ENCODE data around the gene YY1. TPM values are rescaled to one million over a fixed set of nuclear protein-coding genes. Genes with fewer than 3 reads are reported as not detected.
A peak's percentile ranks its signal among the peaks of the same experiment; 100 is the strongest.

YY1 gene
- total and polyA plus RNA-seq, 2 of the 4 experiments (the other 2 are of a cell fraction), result 21.7 to 29.9 TPM

DNA sequence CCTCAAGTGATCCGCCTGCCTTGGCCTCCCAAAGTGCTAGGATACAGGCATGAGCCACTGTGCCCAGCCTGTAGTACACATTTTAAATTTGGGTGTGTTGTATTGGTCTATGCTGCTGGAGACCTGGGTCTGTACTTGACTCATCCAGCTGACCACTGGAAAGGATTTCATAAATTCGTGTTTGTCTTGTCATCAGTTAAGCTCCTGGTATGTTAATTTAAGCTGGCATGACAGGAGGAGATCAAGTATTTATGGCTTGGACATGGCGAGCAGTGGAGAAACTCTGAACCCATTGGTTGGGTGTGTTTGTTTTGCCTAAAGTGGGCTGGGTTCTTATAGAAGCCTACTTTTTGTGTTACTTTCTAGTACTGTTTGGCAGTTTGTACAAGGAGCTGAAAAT is 24.2 kb downstream of the YY1 start:
- DNase-seq (no peak), ATAC-seq (ENCODE audit: low read depth) (peak; percentile 73)
- no peak overlapping the region for H2AK9ac ChIP-seq (replicated peaks; ENCODE audit: low read depth, low read length, poor library complexity)
- H2AK5ac ChIP-seq (ENCODE audit: low read depth, low read length), result no peak overlapping the region; the same call in 1 of the 2 replicates
- POLR2A ChIA-PET (ENCODE audit: unreplicated experiment), result no interaction called here
- CTCF ChIA-PET, result interaction anchor here (0.9 to 1.3 kb wide), 2 partner anchors 17 to 23 kb away, joined by 4 to 5 read pairs; no protein-coding TSS in a partner anchor
- no peak overlapping the region for H3K56ac ChIP-seq (ENCODE audit: extremely low read depth, insufficient read depth, low read length)
- no TSS peak for BruUV-seq (replicated peaks)
- peaks cover 16% of the 10 kb centered on the region for H3K9me1 ChIP-seq (ENCODE audit: insufficient read depth, low read length)
- no peak overlapping the region; the same call in 1 of the 2 replicates for H3K27ac ChIP-seq (ENCODE audit: insufficient read depth, low read length)
- H3K9me3 ChIP-seq (ENCODE audit: control insufficient read depth, insufficient read depth, low read length), result no peaks in the 10 kb centered on the region
- no peak overlapping the region for H2BK15ac ChIP-seq (ENCODE audit: low read depth, low read length)
- peaks cover 94% of the 10 kb centered on the region for H4K20me1 ChIP-seq (ENCODE audit: insufficient read depth, low read length)
- no peak overlapping the region for H2BK20ac ChIP-seq (ENCODE audit: low read depth, low read length)
- H3K14ac ChIP-seq (replicated peaks; ENCODE audit: low read depth, low read length), result no peak overlapping the region
- H4K91ac ChIP-seq (ENCODE audit: insufficient read depth, low read depth, low read length), result no peak overlapping the region
- in situ Hi-C loops (cut with MboI; ENCODE audit: low sequenced_read_pairs), result no loop called here
- H2AFZ ChIP-seq (replicated peaks; ENCODE audit: low read length, poor library complexity), result no peak overlapping the region
- 33% methylated on average over 1 of the region's 3 CpGs; no CpG with 5 or more reads in 1 of the 2 experiments for WGBS, 2 experiments (ENCODE audit: extremely low coverage in 2 of 2, insufficient read length in 1 of 2)
- peaks cover 27 to 82% of the 10 kb centered on the region in 2 experiments for H3K79me1 ChIP-seq (ENCODE audit: low read depth in 1 of 2, low read length in 2 of 2)
- no peak overlapping the region for H2BK120ac ChIP-seq (ENCODE audit: low read depth, low read length)
- peaks cover 18% of the 10 kb centered on the region for H3K36me3 ChIP-seq (ENCODE audit: control insufficient read depth, insufficient read depth, low read length)
- no peak overlapping the region for H3K4ac ChIP-seq (ENCODE audit: low read depth, low read length)
- no peak overlapping the region for H2BK5ac ChIP-seq (ENCODE audit: low read depth, low read length, poor library complexity, severe bottlenecking)
- no peak overlapping the region for H3K4me3 ChIP-seq (ENCODE audit: insufficient read depth, low read depth, low read length)
- no peaks in the 10 kb centered on the region for H3K27me3 ChIP-seq (ENCODE audit: control insufficient read depth, insufficient read depth, low read length)
- H3K23ac ChIP-seq (ENCODE audit: low read depth, low read length), result no peak overlapping the region
- TF ChIP-seq POLR2A (IDR thresholded peaks at IDR 0.05; ENCODE audit: low read depth, low read length) (no peak), RCOR1 (IDR thresholded peaks at IDR 0.05; ENCODE audit: insufficient replicate concordance, low read length) (no peak), FOS (IDR thresholded peaks at IDR 0.05; ENCODE audit: low read depth, low read length) (no peak), SMC3 (IDR thresholded peaks at IDR 0.05; ENCODE audit: low read depth, low read length) (no peak), CHD1 (IDR thresholded peaks at IDR 0.05; ENCODE audit: low read depth, low read length) (no peak)
- H4K5ac ChIP-seq (ENCODE audit: low read depth, low read length), result no peak overlapping the region
- intact Hi-C loops (cut with micrococcal nuclease), result no loop called here
- H3K18ac ChIP-seq (ENCODE audit: low read depth, low read length), result no peak overlapping the region
- H4K8ac ChIP-seq (ENCODE audit: low read depth in 2 of 2, low read length in 2 of 2), result no peak overlapping the region
- H3K9ac ChIP-seq (ENCODE audit: low read depth, low read length), result no peak overlapping the region
- dilution Hi-C loops (cut with HindIII; ENCODE audit: low sequenced_read_pairs, unreplicated experiment), result no loop called here
- no peak overlapping the region for H3K4me2 ChIP-seq (ENCODE audit: low read depth, low read length)
- H3K4me1 ChIP-seq (ENCODE audit: control insufficient read depth, insufficient read depth, low read length), result peaks cover 10% of the 10 kb centered on the region
